Globus pallidus (tissue), 1 donor: Measurements from ENCODE around the gene SLC13A4.
"Not testable (repeated sequence)": the region's sequence is repeated elsewhere in the genome, so short reads cannot be mapped to it uniquely, and the experiment has no call there.

Experiments used
- DNase-seq: peaks from one replicate; pipeline ENCODE4 v3.0.0-alpha.2; 2015; ENCODE audit warnings: low spot score

SLC13A4 gene

GRCh38 chr7:135662123-135662372, 65.9 kb downstream of the SLC13A4 start:
- no peak for DNase-seq

- DNase-seq: no peak
Observed at GRCh38 chr7:135661311-135662122, 66.5 kb downstream of the SLC13A4 start.

DNA sequence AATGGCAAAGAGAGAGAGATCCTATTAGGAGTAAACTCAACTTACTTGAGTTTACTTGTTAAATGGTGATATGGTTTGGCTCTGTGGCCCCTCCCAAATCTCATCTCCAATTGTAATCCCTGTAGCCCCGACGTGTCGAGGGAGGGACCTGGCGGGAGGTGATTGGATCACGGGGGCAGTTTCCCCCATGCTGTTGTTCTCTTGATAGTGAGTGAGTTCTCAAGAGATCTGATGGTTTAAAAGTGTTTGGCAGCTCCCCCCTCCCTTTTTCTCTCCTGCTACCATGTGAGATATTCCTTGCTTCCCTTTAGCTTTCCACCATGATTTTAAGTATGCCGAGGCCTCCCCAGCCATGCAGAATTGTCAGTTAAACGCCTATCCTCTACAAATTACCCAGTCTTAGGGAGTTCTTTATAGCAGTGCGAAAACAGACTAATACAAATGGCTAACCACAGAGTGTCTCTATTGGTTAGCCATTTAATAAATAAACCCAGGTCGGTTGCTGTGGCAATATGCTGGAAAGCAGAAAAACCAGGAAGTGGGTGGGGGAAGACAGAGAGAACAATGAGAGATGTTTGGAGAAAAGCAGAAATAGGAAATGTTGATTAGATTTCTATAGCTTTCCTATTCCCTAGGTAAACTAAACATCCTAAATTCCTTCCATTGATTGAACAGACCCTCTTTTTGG, 68.7 kb downstream of the SLC13A4 start:
- DNase-seq: no peak

DNA sequence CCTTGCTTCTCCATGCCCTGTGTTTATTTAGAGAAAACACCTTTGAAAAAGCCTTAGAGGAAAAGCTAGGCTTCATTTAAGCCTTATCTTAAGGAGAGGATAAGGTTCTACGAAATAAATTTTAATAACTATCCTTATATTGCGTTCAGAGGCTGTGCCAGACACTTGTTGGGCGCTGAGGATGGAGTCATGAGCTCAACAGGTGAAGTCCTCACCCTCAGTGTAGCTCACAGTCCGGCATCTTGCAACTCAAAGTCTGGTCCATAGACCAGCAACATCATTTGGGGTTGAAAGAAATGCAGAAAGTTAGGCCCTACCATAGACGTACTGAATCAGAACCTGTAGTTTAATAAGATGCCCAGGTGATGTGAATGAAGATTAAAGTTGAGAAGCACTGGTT, 69.4 kb downstream of the SLC13A4 start:
- no peak for DNase-seq

DNA sequence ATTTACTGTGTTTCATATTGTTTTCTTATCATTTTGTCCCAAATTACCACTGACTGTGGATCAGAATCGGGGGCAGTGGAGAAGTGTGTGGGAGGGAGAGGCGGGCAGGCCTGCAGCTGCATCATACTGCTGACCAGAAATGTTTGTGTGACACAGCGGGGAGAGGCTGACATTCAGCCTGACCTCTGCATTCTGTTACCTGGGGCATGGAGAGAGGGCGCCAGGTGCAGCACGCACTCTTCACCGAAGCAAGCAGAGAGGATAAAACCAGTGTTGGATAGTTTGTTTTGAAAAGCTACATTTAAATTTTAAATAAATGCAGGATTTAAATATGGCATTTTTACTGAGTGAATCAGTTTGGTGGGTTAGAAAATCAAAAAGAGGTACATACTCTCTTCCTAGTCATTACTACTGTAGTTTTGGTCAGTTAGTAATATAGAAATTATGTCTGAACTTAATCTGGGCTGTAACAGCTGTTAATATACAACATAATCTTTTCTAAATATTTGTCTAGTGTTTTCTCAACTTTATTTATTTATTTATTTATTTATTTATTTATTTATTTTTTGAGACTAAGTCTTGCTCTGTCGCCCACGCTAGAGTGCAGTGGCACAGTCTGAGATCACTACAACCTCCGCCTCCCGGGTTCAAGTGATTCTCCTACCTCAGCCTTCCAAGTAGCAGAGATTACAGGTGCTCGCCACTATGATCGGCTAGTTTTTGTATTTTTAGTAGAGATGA, 74.5 kb downstream of the SLC13A4 start:
- DNase-seq: no peak

DNA sequence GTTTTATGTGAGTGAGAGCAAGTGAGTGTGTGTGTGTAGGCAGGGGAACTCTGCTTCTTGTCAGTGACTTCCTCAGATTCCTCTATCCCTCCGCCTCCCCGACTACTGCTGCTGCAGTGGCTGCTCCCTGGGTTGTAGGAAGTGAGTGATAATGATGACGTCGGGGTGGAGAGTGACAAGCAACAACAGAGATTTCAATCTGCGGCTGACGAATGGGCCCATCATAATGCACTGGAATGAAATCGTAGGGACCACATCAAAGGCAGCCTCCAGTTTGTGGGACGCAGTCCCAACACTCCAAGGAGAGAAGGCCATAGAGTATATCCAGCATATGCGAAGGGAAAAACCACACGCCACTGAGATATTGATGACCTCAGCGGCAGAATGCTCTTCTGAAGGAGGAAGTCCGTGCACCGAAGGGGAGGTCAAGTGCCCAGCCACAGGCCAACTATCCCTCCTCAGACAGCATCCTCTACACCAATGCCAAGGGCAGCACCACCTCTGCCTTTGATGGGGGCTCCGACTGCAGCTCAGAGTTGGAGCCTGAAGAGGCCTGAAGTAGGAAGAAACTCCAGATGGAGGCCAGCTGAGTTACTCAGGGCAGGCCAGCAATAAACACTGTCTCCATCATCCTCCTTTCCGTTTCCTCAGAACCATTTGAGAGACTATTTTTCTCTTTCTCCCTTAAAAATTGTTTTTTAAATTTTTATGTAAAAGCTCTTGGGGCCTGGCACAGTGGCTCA, 77.0 kb downstream of the SLC13A4 start:
- no peak for DNase-seq

- DNase-seq: no peak
Observed at GRCh38 chr7:135648235-135648634, 79.8 kb downstream of the SLC13A4 start.

- DNase-seq: no peak
Observed at GRCh38 chr7:135647755-135648154, 80.2 kb downstream of the SLC13A4 start.

DNA sequence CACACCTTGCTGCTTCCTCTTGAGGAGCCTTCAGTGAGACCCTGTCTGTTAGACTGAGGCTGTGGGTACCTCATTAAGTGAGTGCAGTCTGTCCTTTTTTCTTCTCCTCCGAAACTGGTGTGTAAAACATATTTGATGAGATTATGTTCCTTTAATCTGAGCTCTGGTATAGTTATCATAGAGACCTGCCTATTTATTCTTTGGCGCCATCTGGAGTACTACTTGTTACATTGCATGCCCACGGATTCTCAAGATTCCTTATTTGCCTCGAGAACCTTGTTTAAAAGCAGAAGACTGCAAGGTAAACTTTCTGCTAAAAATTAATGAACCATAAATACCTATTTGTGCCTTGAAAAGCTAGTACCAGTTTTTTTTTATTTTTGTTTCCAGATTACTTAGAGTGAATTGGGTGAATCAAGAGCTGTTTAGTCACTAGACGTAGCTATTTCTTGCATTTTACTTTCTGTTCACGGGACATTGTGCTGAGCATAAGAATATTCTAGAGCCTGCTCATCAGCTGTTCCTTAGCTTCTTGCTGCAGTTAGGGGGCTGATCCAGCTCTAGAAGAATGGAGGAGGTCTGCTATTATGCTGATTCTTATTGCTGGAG, 82.6 kb downstream of the SLC13A4 start:
- peak; percentile 43 for DNase-seq

GRCh38 chr7:135644729-135645128, 83.3 kb downstream of the SLC13A4 start:
- DNase-seq: no peak

- DNase-seq: no peak
Observed at GRCh38 chr7:135644154-135644553, 83.8 kb downstream of the SLC13A4 start.

DNA sequence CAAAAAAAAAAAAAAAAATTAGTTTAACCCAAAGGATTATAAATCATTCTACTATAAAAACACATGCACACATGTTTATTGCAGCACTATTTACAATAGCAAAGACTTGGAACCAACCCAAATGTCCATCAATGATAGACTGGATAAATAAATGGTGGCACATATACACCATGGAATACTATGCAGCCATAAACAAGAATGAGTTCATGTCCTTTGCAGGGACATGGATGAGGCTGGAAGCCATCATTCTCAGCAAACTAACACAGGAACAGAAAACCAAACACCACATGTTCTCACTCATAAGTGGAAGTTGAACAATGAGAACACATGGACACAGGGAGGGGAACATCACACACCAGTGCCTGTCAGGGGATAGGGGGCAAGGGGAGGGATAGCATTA, 88.3 kb downstream of the SLC13A4 start:
- not testable (repeated sequence) for DNase-seq

DNA sequence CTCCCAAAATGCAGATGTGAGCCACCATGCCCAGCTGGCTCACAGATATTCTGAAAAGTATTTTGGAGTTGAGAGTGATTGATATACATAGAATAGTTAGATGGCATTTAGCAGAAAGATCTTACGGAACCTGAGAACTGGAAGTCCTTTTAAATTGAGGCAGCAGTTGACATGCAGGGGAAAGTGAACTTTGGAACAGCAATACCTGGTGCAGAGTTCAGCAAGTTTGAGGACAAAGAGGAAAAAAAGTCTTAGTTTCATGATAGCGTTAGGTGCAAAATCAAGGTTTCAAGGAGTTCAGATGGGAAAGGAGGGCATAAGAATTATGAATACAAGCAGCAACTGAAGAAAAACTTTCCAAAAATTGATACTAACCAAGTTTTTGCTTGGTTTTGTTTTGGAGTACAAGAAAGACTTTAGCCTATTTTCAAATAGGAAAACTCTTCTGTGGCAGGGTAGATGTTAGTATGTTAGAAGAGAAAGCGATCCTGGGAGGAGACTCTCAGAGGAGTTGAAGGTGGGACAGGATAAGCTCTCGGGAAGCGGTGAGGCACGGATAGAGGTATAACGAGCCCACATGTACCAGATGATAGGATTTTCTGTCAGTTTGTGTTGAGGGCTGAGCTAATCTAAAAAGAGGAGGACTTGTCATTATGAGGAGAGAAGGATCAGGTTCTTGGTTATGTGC, 93.7 kb downstream of the SLC13A4 start:
- no peak for DNase-seq
